Trophoblast cell (in vitro differentiated cells and primary cell): ENCODE results near the gene VWA3B.

Experiments used
- DNase-seq, 2 donors: peaks; one replicate each; pipeline ENCODE4 v3.0.0-alpha.2; 2016
- H2AFZ ChIP-seq: 2 replicates; pipeline ENCODE4 v1.6.1; 2013; ENCODE audit warnings: low read length, moderate library complexity, mild to moderate bottlenecking; ENCODE audit not compliant: insufficient read depth, poor library complexity
- H2AK5ac ChIP-seq: 2 replicates; pipeline ENCODE4 v1.6.1; 2013; ENCODE audit warnings: mild to moderate bottlenecking, low read length
- H2BK120ac ChIP-seq: 2 replicates; pipeline ENCODE4 v1.6.1; 2013; ENCODE audit warnings: low read length, mild to moderate bottlenecking, moderate library complexity; ENCODE audit not compliant: insufficient read depth, poor library complexity
- H2BK12ac ChIP-seq: 2 replicates; pipeline ENCODE4 v1.6.1; 2013; ENCODE audit warnings: mild to moderate bottlenecking, low read length, moderate library complexity
- H2BK5ac ChIP-seq: 2 replicates; pipeline ENCODE4 v1.6.1; 2013; ENCODE audit warnings: low read length, low read depth, moderate library complexity, mild to moderate bottlenecking; ENCODE audit not compliant: poor library complexity
- H3K14ac ChIP-seq: 2 replicates; pipeline ENCODE4 v1.6.1; 2013; ENCODE audit warnings: mild to moderate bottlenecking, low read length
- H3K18ac ChIP-seq: 2 replicates; pipeline ENCODE4 v1.6.1; 2013; ENCODE audit warnings: mild to moderate bottlenecking, low read length
- H3K23ac ChIP-seq: 2 replicates; pipeline ENCODE4 v1.6.1; 2013; ENCODE audit warnings: low read length
- H3K27ac ChIP-seq: 2 replicates; pipeline ENCODE4 v1.5.1; 2013; ENCODE audit warnings: low read depth, mild to moderate bottlenecking, inconsistent platforms, low read length, moderate library complexity
- H3K27me3 ChIP-seq: 2 replicates; pipeline ENCODE4 v1.6.1; 2013; ENCODE audit warnings: inconsistent platforms, mild to moderate bottlenecking, low read length, moderate library complexity; ENCODE audit not compliant: insufficient read depth
- H3K36me3 ChIP-seq, 2 experiments: 1 replicate in 1 of 2; 2 replicates in 1 of 2; pipeline ENCODE4 v1.6.1; 2013; ENCODE audit warnings: low read length in 2 of 2, mild to moderate bottlenecking in 2 of 2, moderate library complexity in 1 of 2; ENCODE audit not compliant: insufficient read depth in 2 of 2, control insufficient read depth in 1 of 2
- H3K4ac ChIP-seq: 2 replicates; pipeline ENCODE4 v1.6.1; 2013; ENCODE audit warnings: low read depth, mild to moderate bottlenecking, low read length, moderate library complexity
- H3K4me1 ChIP-seq, 2 experiments: 1 replicate in 1 of 2; 2 replicates in 1 of 2; pipeline ENCODE4 v1.6.1; 2013; ENCODE audit warnings: low read length in 2 of 2, mild to moderate bottlenecking in 2 of 2, moderate library complexity in 1 of 2; ENCODE audit not compliant: insufficient read depth in 2 of 2, control insufficient read depth in 1 of 2
- H3K4me2 ChIP-seq: 2 replicates; pipeline ENCODE4 v1.6.1; 2013; ENCODE audit warnings: inconsistent platforms, mild to moderate bottlenecking, low read length, moderate library complexity
- H3K4me3 ChIP-seq: 2 replicates; pipeline ENCODE4 v1.5.1; 2013; ENCODE audit warnings: mild to moderate bottlenecking, low read depth, low read length, inconsistent platforms
- H3K79me1 ChIP-seq: one replicate; pipeline ENCODE4 v1.6.1; 2013; ENCODE audit warnings: low read length
- H3K79me2 ChIP-seq: 2 replicates; pipeline ENCODE4 v1.6.1; 2013; ENCODE audit warnings: low read length, mild to moderate bottlenecking; ENCODE audit not compliant: control insufficient read depth, insufficient read depth, poor library complexity
- H3K9ac ChIP-seq: 2 replicates; pipeline ENCODE4 v1.6.1; 2013; ENCODE audit warnings: mild to moderate bottlenecking, low read length
- H3K9me3 ChIP-seq: 2 replicates; pipeline ENCODE4 v1.6.1; 2013; ENCODE audit warnings: low read depth, mild to moderate bottlenecking, control low read depth, inconsistent platforms, low read length; ENCODE audit not compliant: insufficient read depth
- H4K12ac ChIP-seq: 2 replicates; pipeline ENCODE4 v1.6.1; 2013; ENCODE audit warnings: low read depth, mild to moderate bottlenecking, low read length, moderate library complexity
- H4K8ac ChIP-seq: 2 replicates; pipeline ENCODE4 v1.6.1; 2013; ENCODE audit warnings: low read depth, mild to moderate bottlenecking, low read length, moderate library complexity
- H4K91ac ChIP-seq: one replicate; pipeline ENCODE4 v1.6.1; 2013; ENCODE audit warnings: low read depth, mild to moderate bottlenecking, low read length, moderate library complexity
- WGBS: extraction: QIAGEN DNeasy Blood & Tissue Kit; methylation state at CpG from one replicate; pipeline ENCODE4 v1.1.7; 2013; ENCODE audit warnings: missing lambda C conversion rate; ENCODE audit not compliant: insufficient read length, insufficient coverage; ENCODE audit errors: extremely low coverage; 5-methylcytosine and 5-hydroxymethylcytosine counted together

VWA3B gene

DNA sequence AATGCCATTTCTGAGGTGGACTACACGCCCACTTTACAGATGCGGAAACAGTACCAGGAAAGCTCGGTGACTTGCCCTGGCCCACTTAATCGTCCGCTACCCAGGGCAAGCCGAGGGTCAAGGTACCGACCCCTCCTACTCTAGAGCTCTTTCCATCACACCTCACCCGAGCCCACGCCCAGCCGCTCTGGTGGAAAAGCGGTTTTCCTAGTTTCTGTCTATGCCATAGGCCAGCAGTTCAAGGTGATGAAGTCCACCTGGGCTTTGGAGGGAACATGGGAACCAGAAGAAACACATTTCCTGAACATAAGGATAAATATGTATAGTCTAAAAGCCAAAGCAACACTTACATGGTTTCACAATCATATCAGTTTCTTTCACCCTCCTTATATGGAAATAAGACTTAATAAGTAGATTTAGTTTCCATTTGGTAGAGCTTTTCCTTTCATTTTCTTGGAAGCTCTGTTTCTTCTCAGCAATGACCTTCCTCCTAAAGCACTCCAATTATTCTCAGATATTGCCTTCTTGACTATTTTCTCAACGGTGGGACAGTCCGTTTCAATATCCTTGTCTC is 567 bp downstream of the VWA3B start:
- peak overlapping the region; percentile 80 for H3K4me3 ChIP-seq
- WGBS = no CpG with 5 or more reads among the region's 13 CpGs
- no peak overlapping the region for H3K4ac ChIP-seq
- H4K8ac ChIP-seq = no peak overlapping the region
- no peak overlapping the region for H3K14ac ChIP-seq
- peak; percentile 37 to 42 for DNase-seq
- H3K23ac ChIP-seq = no peak overlapping the region
- H3K27ac ChIP-seq = no peak overlapping the region
- no peak overlapping the region for H4K91ac ChIP-seq
- H2BK12ac ChIP-seq = no peak overlapping the region
- no peak overlapping the region for H2BK5ac ChIP-seq
- no peak overlapping the region for H2AFZ ChIP-seq
- H2AK5ac ChIP-seq = no peak overlapping the region
- no peak overlapping the region for H4K12ac ChIP-seq
- H3K18ac ChIP-seq = no peak overlapping the region
- H3K9me3 ChIP-seq = peaks cover 3% of the 10 kb centered on the region
- no peaks in the 10 kb centered on the region for H3K79me1 ChIP-seq
- H3K4me2 ChIP-seq = peak overlapping the region; percentile 96
- no peaks in the 10 kb centered on the region for H3K79me2 ChIP-seq
- no peak overlapping the region for H3K9ac ChIP-seq
- no peak overlapping the region for H2BK120ac ChIP-seq
- no peaks in the 10 kb centered on the region for H3K36me3 ChIP-seq
- H3K4me1 ChIP-seq = peaks cover 3 to 10% of the 10 kb centered on the region in 2 experiments
- H3K27me3 ChIP-seq = no peaks in the 10 kb centered on the region

DNA sequence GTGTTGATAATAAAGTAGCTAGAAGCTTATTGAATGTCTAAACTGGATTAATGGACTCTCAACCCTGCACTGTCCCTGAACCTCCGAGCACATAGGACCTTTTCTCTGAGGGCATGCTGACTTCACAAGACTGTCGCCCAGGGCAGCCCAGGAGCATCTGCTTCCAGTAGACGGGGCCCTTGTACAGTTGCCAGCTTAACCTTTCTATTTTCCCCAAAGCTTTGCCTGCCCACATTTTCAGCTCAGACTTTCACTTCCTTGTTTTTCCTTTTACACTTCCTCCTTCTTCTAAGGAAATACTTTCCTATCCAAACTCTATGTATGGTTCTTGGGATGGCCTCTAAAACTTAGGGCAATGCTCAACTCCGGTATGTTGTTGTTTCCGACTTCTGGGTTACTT is 1.3 kb downstream of the VWA3B start:
- Histone ChIP-seq H3K9me3 (peaks cover 3% of the 10 kb centered on the region), H3K23ac (no peak overlapping the region), H2BK5ac (no peak overlapping the region), H3K9ac (no peak overlapping the region), H3K79me2 (no peaks in the 10 kb centered on the region), H2BK120ac (no peak overlapping the region), H4K8ac (no peak overlapping the region), H3K27me3 (no peaks in the 10 kb centered on the region), H2BK12ac (no peak overlapping the region), H3K36me3 (no peaks in the 10 kb centered on the region), H2AK5ac (no peak overlapping the region), H3K4ac (no peak overlapping the region), H3K18ac (no peak overlapping the region), H4K91ac (no peak overlapping the region), H4K12ac (no peak overlapping the region), H3K27ac (no peak overlapping the region), H2AFZ (no peak overlapping the region), H3K4me1 (peaks cover 3 to 10% of the 10 kb centered on the region in 2 experiments), H3K14ac (no peak overlapping the region), H3K79me1 (no peaks in the 10 kb centered on the region), H3K4me3 (no peak overlapping the region), H3K4me2 (no peak overlapping the region)
- WGBS = no CpG with 5 or more reads among the region's 5 CpGs
- DNase-seq = peak in 1 of 2 donors; percentile 24

DNA sequence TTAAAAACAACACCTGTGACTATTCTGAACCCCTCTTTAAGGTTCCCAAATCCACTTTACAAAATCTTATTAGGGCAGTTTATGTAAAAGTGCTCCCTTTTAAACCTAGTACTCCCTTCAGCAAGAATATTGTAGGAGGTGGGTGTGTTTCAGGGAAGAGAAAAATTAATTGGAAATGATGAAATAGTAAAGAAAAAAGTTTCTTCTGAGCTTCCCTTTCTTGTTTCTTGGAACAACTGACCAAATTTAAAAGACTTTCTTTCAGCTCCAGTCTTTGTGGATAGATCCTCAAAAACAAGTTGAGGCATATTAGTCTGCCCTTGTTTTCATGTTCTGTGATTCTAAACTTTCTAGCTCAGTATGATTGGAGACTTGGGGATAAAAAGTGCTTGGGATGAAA is 3.0 kb downstream of the VWA3B start:
- Histone ChIP-seq H3K9ac (no peak overlapping the region), H3K14ac (no peak overlapping the region), H2AFZ (no peak overlapping the region), H3K4me1 (peaks cover 3 to 10% of the 10 kb centered on the region in 2 experiments), H3K4me2 (no peak overlapping the region), H2BK12ac (no peak overlapping the region), H3K23ac (no peak overlapping the region), H3K18ac (no peak overlapping the region), H4K91ac (no peak overlapping the region), H4K8ac (no peak overlapping the region), H4K12ac (no peak overlapping the region), H3K27me3 (no peaks in the 10 kb centered on the region), H3K36me3 (no peaks in the 10 kb centered on the region), H3K79me1 (no peaks in the 10 kb centered on the region), H3K9me3 (peaks cover 3% of the 10 kb centered on the region), H2AK5ac (no peak overlapping the region), H2BK5ac (no peak overlapping the region), H3K27ac (no peak overlapping the region), H2BK120ac (no peak overlapping the region), H3K4me3 (no peak overlapping the region), H3K4ac (no peak overlapping the region), H3K79me2 (no peaks in the 10 kb centered on the region)
- DNase-seq = no peak

DNA sequence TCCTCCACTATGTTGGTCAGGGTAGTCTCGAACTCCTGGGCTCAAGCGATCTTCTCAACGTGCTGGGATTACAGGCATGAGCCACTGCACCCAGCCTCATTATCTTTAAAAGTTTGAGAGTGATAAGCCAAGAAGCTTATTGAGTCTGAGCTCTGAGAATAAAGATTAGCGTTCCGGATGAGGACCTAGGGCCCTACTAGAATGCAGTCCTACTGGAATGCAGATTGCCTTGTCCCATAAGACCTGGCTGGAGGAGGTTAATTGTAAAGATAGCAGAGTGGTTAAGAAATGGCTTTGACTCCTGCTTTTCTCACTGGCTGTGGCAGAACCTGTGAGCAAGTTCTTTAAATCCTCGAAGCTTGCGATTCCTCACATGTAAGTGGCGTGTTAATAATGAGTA is 4.0 kb downstream of the VWA3B start:
- Histone ChIP-seq H3K9me3 (peaks cover 3% of the 10 kb centered on the region), H4K12ac (no peak overlapping the region), H3K4me2 (no peak overlapping the region), H2AK5ac (no peak overlapping the region), H2BK12ac (no peak overlapping the region), H3K4me1 (peaks cover 3 to 10% of the 10 kb centered on the region in 2 experiments), H2BK5ac (no peak overlapping the region), H3K27me3 (no peaks in the 10 kb centered on the region), H3K79me1 (no peaks in the 10 kb centered on the region), H4K8ac (no peak overlapping the region), H4K91ac (no peak overlapping the region), H2BK120ac (no peak overlapping the region), H3K18ac (no peak overlapping the region), H3K27ac (no peak overlapping the region), H3K4me3 (no peak overlapping the region), H3K23ac (no peak overlapping the region), H3K9ac (no peak overlapping the region), H3K4ac (no peak overlapping the region), H2AFZ (no peak overlapping the region), H3K14ac (no peak overlapping the region), H3K79me2 (no peaks in the 10 kb centered on the region), H3K36me3 (no peaks in the 10 kb centered on the region)
- DNase-seq = peak; percentile 52 to 87
- no CpG with 5 or more reads among the region's 8 CpGs for WGBS
